Epithelial cell of proximal tubule (primary cell): Measurements from ENCODE around the gene PIK3C2B. TPM values are rescaled to one million over a fixed set of nuclear protein-coding genes. Genes with fewer than 3 reads are reported as not detected.
A peak's percentile ranks its signal among the peaks of the same experiment; 100 is the strongest.

Experiments used
- DNase-seq: peaks from one replicate; pipeline ENCODE4 v3.0.0-alpha.2; 2011; ENCODE audit warnings: low read depth
- H3K4me3 ChIP-seq: 2 replicates; pipeline ENCODE4 v1.5.1; 2011; ENCODE audit warnings: low read depth, mild to moderate bottlenecking, low read length
- total RNA-seq: library from RNA; depleted of rRNA; stranded (reverse); fragments of >200 nt; gene quantifications from 2 replicates; pipeline ENCODE4 v1.2.3, GENCODE V29; 2015
- TF ChIP-seq, protein P1 (sequence below): conservative IDR thresholded peaks from 2 replicates; pipeline ENCODE4 v1.5.1; 2012; ENCODE audit warnings: low read depth, mild to moderate bottlenecking, low read length

PIK3C2B gene
- total RNA-seq, 1 donor from 2014 or later = 2.1 TPM

DNA sequence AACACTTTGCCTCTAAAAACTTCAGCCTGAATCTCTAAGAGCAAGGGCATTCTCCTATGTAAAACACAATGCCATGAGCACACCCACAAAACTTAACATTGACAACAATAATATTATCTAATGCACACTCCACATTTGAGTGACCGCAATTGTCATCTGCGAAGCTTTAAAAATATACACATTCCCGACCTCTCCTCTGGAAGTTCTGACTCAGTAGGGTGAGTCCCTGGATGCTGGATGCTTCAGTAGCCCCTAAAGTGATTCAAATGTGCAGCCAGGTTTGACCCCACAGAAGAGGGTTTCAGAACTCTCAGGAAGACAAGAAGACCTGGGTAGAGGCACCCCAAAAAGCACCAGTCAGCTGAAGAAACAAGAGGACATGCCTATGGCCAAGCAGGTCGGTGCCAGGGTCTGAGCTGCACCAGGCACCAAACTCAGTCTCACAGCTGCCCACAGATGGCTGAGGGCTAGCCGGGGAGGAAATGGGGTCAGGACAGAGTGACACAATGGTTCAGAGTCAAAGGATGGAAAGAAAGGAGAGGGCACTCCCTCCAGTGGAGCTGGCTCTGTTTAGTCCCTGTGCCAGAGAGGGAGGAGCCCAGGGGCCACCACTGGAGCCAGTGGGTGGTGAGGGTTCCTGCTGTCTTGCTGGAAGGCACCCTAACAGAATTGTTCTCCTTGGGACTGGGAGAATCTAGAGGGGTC lies 17.4 kb downstream of the PIK3C2B start:
- TF ChIP-seq, protein P1, sequence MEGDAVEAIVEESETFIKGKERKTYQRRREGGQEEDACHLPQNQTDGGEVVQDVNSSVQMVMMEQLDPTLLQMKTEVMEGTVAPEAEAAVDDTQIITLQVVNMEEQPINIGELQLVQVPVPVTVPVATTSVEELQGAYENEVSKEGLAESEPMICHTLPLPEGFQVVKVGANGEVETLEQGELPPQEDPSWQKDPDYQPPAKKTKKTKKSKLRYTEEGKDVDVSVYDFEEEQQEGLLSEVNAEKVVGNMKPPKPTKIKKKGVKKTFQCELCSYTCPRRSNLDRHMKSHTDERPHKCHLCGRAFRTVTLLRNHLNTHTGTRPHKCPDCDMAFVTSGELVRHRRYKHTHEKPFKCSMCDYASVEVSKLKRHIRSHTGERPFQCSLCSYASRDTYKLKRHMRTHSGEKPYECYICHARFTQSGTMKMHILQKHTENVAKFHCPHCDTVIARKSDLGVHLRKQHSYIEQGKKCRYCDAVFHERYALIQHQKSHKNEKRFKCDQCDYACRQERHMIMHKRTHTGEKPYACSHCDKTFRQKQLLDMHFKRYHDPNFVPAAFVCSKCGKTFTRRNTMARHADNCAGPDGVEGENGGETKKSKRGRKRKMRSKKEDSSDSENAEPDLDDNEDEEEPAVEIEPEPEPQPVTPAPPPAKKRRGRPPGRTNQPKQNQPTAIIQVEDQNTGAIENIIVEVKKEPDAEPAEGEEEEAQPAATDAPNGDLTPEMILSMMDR = no peak
- H3K4me3 ChIP-seq = no peak overlapping the region
- DNase-seq = no peak

DNA sequence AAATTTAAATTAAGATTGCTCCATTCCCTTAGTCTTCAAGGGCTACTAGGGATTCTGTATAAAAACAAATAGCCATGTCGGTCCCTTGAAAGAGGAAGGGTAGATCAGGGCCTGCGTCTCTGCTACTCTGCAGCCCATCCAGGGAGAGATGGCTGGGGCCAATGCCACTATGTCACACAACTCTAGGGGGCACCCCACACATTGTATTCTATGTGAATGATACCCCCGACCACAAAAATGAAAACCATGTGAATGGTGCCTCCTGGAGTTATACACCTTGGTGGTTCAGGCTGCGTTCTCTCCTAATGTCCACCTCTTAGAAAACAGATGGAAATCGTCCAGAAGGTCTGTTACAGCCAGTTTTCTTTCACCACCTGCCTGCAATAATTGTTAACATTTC lies 18.0 kb downstream of the PIK3C2B start:
- H3K4me3 ChIP-seq = no peak overlapping the region
- no peak for DNase-seq
- TF ChIP-seq, protein P1 = peak; percentile 14

DNA sequence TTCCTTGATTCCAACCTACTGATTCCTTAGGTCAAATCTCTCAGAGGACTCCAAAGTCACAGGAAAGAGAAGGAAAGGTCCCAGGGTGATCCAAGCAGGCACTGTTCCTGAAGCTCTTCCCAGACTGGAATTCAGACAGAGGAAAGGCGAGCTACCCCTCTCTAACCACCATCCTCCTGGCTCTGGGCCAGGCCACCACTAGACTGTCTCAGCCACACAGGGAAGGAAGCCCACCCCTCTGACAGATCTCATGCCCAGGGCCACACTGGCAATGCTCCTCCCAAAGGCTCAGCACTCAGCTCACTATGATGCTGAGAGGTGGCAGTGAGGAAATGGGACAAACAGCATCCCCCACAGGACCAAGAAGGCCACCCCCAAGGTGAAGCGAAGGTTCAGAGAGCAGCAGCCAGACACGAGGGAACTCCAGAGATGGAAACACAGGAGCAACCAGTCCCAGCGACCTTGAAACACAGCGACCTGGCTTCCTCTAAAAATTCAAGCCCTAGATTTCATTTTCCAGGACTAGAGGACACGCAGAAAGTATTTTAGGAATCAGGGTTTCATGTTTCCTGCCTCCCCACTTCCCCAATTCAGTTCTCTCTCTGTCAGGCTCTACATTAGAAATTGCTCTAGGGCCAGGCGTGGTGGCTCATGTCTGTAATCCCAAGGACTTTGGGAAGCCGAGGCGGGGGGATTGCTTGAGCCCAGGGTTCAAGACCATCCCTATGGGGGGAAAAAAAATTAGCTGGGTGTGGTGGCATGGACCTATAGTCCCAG lies 18.8 kb downstream of the PIK3C2B start:
- TF ChIP-seq, protein P1 = no peak
- DNase-seq = no peak
- no peak overlapping the region for H3K4me3 ChIP-seq

DNA sequence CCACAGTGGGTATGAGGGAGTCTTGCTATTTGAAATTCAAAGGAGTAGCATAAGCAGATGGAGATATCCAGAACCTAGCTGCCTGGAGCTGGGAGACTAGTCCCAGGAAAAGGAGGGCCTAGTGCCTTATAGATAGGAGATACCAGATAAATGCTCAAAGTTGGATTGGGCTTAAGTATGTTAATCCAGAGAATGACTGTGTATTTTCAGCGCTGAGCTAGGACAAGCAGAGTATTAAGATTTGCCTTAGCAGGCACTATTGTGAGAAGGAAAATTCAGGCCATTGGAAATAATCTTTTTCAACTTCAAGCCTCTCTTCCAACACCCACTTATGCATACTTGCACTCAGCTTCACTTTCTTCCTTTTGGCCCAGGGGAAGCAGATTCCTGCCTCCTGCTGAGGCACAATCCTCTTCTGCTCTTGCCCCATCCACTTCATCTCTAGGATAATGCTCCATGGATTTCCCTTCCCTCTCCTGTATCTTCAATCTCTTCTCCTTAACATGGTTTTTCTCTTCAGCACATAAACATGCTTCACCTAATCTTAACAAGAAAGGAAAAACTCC lies 21.1 kb downstream of the PIK3C2B start:
- no peak overlapping the region for H3K4me3 ChIP-seq
- no peak for DNase-seq
- TF ChIP-seq, protein P1 = no peak

DNA sequence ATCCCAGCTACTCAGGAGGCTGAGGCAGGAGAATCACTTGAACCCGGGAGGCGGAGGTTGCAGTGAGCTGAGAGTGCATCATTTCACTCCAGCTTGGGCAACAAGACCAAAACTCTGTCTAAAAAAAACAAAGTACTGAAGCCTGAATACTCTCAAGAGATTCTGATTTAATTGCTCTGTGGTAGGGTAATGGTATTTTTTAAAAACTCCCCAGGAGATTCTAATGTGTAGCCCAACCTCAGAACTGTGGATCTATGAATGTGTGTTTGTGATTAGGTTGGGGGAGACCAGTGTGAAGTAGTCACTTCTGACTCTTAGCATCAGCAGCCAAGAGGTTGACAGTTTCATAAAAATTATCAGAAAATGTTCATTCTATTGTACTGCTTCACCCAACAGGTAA lies 21.9 kb downstream of the PIK3C2B start:
- TF ChIP-seq, protein P1 = no peak
- DNase-seq = no peak
- H3K4me3 ChIP-seq = no peak overlapping the region

DNA sequence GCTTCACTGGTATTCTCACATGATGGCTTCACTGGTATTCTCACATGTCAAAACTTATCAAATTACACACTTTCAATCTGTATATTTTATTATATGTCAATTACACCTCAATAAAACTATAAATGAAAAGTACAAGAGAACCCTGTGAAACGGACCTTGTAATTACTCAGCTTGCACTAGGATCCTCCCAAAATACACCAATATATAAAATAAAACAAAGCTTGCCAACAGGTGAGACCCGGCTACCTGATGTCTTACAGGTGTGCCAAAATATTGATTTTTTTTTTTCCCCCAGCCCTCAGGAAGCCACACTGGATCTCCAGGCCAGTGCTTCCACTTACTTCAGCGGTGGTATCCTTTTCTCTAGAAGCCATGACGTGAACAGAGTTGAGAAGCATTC lies 22.9 kb downstream of the PIK3C2B start:
- DNase-seq = no peak
- TF ChIP-seq, protein P1 = no peak
- no peak overlapping the region for H3K4me3 ChIP-seq
